Measurements from ENCODE around the gene DNAH1.

The DNAH1 gene

DNA sequence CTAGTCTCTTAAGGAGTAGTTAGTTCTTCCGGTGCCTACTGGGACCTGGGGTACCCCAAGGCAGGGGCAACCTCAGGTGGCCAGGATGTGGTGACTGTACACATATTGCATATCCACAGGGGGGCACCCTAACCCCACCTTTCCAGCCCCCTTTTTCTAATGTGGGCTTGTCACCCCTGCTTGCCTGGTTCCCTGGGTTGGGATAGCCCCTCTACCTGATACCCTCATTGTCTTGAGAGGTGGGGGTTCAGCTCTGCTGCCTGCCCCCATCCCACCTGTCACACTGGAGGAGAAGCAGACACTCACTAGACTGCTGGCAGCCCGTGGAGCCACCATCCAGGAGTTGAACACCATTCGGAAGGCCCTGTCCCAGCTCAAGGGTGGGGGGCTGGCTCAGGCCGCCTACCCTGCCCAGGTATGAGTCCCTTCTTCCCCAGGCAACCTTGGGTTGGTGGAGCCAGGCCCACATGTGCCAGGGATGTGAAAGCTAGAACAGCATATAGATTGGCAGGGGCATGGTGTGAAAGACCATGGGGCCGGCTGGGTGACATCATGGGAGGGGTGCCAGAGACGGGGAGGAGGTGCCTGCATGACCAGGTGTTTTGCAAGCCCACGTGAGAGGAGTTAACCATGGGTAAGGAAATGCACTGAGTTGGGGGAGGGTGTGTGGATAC is 24.5 kb upstream of the DNAH1 start:
- no peaks in the 10 kb centered on the region for H3K9me3 ChIP-seq (ENCODE audit: control insufficient read depth in 2 of 2, low read length in 2 of 2)
- H3K9ac ChIP-seq (ENCODE audit: low read length in 2 of 2), result no peak overlapping the region
- no peak overlapping the region for H3K4me3 ChIP-seq (ENCODE audit: low read length in 2 of 2)
- H3K36me3 ChIP-seq (ENCODE audit: control insufficient read depth in 2 of 2, insufficient read depth in 2 of 2, low read length in 2 of 2), result peaks cover 0 to 9% of the 10 kb centered on the region in 2 donors
- no peak overlapping the region for H3K27ac ChIP-seq (ENCODE audit: low read length)
- H3K4me1 ChIP-seq (ENCODE audit: control insufficient read depth, insufficient read depth, low read length), result peaks cover 11% of the 10 kb centered on the region
- H3K27me3 ChIP-seq (ENCODE audit: control insufficient read depth in 1 of 2, insufficient read depth in 2 of 2, low read length in 2 of 2), result peaks cover 0 to under 1% of the 10 kb centered on the region in 2 donors

- no peak overlapping the region for H3K27ac ChIP-seq (ENCODE audit: low read length)
These were observed 23.7 kb upstream of the DNAH1 start for GRCh38 chr3:52292247-52293065.

DNA sequence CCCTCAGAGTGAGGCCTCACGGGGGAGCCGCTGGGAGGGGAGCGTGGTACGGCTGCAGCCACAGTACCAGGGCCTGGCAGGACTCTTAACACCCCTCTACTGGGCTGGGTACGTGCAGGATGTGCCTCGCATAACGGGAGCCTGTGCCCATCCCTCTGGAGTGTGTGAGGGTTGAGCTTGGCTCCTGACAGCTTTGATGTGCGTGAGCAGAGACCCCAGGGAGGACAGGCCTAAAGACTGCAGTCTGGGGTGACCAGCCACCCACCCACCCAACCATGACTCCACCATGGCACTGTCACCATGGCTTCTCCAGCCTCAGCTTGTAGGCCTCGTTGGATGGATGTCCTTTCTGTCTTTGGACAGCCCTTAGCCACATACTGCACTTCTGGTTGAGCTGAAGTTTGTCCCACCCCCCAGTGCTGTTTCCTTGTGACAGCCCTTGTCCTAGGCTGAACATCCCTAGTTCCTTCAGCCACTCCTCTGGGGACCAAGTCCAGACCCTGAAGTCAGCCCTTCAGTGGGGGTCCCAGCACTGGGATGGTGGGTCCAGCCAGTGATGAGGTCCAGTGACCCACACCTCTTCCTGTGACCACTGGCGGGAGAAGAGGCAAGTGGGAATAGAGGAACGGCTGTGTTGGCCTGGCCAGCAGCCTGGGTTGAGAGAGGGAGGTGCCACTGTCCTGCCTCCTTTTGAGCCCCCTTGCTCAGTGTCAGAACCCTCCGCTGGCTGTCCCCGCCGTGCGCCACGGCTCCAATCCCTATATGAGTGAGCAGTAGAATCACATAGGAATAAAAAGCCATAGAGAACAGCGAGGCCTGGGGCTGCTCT is 22.4 kb upstream of the DNAH1 start:
- Histone ChIP-seq H3K4me1 (ENCODE audit: control insufficient read depth, insufficient read depth, low read length) (peaks cover 2% of the 10 kb centered on the region), H3K9ac (ENCODE audit: low read length in 2 of 2) (no peak overlapping the region), H3K9me3 (ENCODE audit: control insufficient read depth in 2 of 2, low read length in 2 of 2) (no peaks in the 10 kb centered on the region), H3K36me3 (ENCODE audit: control insufficient read depth in 2 of 2, insufficient read depth in 2 of 2, low read length in 2 of 2) (peaks cover 0 to 9% of the 10 kb centered on the region in 2 donors), H3K27me3 (ENCODE audit: control insufficient read depth in 1 of 2, insufficient read depth in 2 of 2, low read length in 2 of 2) (peaks cover 0 to 2% of the 10 kb centered on the region in 2 donors), H3K4me3 (ENCODE audit: low read length in 2 of 2) (no peak overlapping the region), H3K27ac (ENCODE audit: low read length) (no peak overlapping the region)

More at GRCh38 chr3:52292247-52293065, 23.7 kb upstream of the DNAH1 start:
- peaks cover 5% of the 10 kb centered on the region for H3K4me1 ChIP-seq (ENCODE audit: control insufficient read depth, insufficient read depth, low read length)
- no peaks in the 10 kb centered on the region for H3K9me3 ChIP-seq (ENCODE audit: control insufficient read depth in 2 of 2, low read length in 2 of 2)
- peaks cover 0 to 9% of the 10 kb centered on the region in 2 donors for H3K36me3 ChIP-seq (ENCODE audit: control insufficient read depth in 2 of 2, insufficient read depth in 2 of 2, low read length in 2 of 2)
- no peak overlapping the region for H3K9ac ChIP-seq (ENCODE audit: low read length in 2 of 2)
- no peak overlapping the region for H3K4me3 ChIP-seq (ENCODE audit: low read length in 2 of 2)
- H3K27me3 ChIP-seq (ENCODE audit: control insufficient read depth in 1 of 2, insufficient read depth in 2 of 2, low read length in 2 of 2), result peaks cover 0 to 2% of the 10 kb centered on the region in 2 donors

- H3K36me3 ChIP-seq (ENCODE audit: control insufficient read depth in 2 of 2, insufficient read depth in 2 of 2, low read length in 2 of 2), result peaks cover 0 to 9% of the 10 kb centered on the region in 2 donors
- H3K4me1 ChIP-seq (ENCODE audit: control insufficient read depth, insufficient read depth, low read length), result no peaks in the 10 kb centered on the region
These were observed 21.6 kb upstream of the DNAH1 start for GRCh38 chr3:52294320-52295150.

DNA sequence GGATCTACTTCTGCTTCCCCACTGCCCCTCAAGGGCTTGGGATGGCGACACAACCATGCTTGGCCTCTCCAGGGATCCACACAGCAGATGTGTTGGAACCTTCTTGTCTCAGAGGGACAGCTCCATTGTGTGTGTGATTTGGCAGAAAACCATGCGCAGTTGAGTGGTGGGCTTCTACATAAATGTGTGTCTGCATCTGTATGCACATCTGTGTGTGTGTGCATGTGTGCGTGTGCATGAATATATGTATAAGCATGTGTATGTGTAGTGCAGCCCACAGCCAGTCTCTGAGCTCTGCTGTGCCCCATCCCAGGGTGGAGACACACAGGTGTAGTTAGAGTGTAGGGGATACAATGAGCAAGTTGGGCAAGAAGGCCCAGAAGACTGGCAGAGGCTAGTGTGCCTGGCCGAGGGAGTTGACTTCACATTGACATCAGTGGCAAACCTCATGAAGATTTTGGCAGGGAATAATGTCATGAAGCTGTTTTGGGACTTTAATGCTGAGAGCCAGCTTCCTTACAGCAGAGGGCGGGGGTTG is 20.4 kb upstream of the DNAH1 start:
- Histone ChIP-seq H3K9ac (ENCODE audit: low read length in 2 of 2) (no peak overlapping the region), H3K36me3 (ENCODE audit: control insufficient read depth in 2 of 2, insufficient read depth in 2 of 2, low read length in 2 of 2) (peaks cover 0 to 9% of the 10 kb centered on the region in 2 donors), H3K27ac (ENCODE audit: low read length) (no peak overlapping the region), H3K4me1 (ENCODE audit: control insufficient read depth, insufficient read depth, low read length) (no peaks in the 10 kb centered on the region), H3K27me3 (ENCODE audit: control insufficient read depth in 1 of 2, insufficient read depth in 2 of 2, low read length in 2 of 2) (peaks cover 0 to 2% of the 10 kb centered on the region in 2 donors), H3K4me3 (ENCODE audit: low read length in 2 of 2) (no peak overlapping the region), H3K9me3 (ENCODE audit: control insufficient read depth in 2 of 2, low read length in 2 of 2) (no peaks in the 10 kb centered on the region)

More at GRCh38 chr3:52294320-52295150, 21.6 kb upstream of the DNAH1 start:
- Histone ChIP-seq H3K27ac (ENCODE audit: low read length) (no peak overlapping the region), H3K9me3 (ENCODE audit: control insufficient read depth in 2 of 2, low read length in 2 of 2) (no peaks in the 10 kb centered on the region), H3K9ac (ENCODE audit: low read length in 2 of 2) (no peak overlapping the region), H3K27me3 (ENCODE audit: control insufficient read depth in 1 of 2, insufficient read depth in 2 of 2, low read length in 2 of 2) (peaks cover 0 to 2% of the 10 kb centered on the region in 2 donors), H3K4me3 (ENCODE audit: low read length in 2 of 2) (no peak overlapping the region)

DNA sequence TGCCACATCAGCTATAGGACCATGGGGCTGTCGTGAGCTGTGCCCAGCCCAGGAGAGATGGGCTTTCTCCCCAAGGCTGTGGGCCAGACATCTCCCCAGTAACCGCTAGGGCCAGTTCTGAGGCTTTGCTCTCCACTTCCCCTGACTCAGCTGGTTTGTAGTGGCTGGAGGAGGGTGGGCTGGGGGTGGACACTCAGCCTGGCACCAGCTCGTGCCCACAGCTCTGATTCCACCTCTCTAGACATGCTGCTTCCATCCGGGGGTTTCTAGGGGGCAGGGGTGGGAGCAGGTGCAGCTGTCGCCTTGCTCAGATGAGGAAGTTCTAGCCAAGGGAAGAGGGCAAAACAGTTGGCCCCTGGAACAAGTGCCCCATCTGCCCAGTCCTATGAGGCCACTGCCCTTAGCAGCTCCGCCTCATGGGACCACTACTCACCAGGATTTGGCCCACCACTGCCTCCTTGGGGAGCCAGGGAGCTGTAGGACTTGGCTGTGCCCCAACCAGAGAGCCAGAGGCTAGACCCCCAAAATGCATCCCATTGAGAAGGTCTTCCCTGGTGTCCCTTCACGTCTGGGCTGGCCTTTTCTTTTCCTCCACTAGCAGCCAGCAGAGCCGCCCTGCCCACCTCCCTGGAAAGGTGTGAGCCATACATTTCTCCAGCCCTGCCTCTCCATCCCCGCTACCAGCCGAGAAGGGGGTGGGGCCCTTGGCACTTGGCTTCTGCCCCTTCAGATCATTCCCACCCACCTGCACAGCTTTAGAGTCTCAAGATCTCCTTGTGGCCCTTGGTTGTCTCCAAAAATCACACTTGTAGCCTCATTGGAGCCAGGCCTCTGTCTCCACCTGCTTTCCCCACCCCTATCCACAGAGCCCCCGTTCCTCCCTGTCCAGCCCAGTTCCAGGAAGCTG is 18.6 kb upstream of the DNAH1 start:
- H3K4me3 ChIP-seq (ENCODE audit: low read length in 2 of 2), result no peak overlapping the region
- H3K36me3 ChIP-seq (ENCODE audit: control insufficient read depth in 2 of 2, insufficient read depth in 2 of 2, low read length in 2 of 2), result no peaks in the 10 kb centered on the region
- H3K4me1 ChIP-seq (ENCODE audit: control insufficient read depth, insufficient read depth, low read length), result no peaks in the 10 kb centered on the region
- H3K27me3 ChIP-seq (ENCODE audit: control insufficient read depth in 1 of 2, insufficient read depth in 2 of 2, low read length in 2 of 2), result peaks cover 0 to 2% of the 10 kb centered on the region in 2 donors
- no peak overlapping the region for H3K27ac ChIP-seq (ENCODE audit: low read length)
- H3K9ac ChIP-seq (ENCODE audit: low read length in 2 of 2), result no peak overlapping the region
- H3K9me3 ChIP-seq (ENCODE audit: control insufficient read depth in 2 of 2, low read length in 2 of 2), result no peaks in the 10 kb centered on the region

DNA sequence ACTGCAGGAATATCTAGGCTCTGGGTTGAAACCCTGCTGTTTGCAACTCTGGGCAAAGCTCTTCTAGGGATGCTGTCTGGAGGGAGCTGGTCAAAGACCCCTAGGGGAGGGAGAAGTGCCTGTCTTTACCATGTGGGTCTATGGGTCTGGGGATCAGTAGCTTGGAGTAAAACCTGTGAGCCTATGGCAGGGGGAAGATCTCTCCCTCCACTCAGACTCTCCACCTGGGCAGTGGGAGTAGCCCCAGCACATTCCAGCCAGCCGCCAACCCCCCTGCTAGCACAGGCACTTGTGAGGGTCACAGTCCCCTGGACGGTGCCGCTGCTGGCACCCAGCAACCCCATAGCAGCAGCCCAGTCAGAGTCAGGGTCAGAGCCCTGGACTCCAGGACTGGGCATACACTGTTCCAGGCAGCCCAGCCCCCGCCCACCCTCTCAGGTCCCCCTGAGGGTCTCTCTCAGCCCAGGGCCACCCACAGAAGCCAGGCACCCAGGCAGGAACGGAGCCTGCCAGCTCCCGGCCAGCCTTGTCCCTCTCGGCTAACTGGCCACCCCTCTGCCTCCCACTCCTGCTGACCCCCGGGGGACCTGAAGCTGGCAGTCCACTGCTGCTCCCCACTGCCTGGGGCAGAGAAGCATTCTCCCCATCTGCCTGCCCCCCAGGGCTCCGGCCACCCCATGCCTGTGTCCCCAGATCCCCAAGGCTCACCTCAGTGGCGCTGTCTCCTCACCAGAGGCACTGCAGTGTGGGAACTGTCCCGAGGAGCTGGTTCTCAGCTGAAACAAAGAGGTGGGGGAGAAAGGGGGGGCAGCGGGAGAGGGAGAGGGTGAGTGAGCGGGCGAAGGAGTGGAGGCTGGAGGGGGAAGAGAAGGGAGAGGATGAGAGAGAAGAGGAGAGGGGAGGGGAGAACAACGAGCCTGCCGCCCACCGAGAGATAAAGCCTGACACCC is 17.7 kb upstream of the DNAH1 start:
- Histone ChIP-seq H3K4me1 (ENCODE audit: control insufficient read depth, insufficient read depth, low read length) (no peaks in the 10 kb centered on the region), H3K4me3 (ENCODE audit: low read length in 2 of 2) (no peak overlapping the region), H3K27ac (ENCODE audit: low read length) (no peak overlapping the region), H3K9ac (ENCODE audit: low read length in 2 of 2) (no peak overlapping the region), H3K27me3 (ENCODE audit: control insufficient read depth in 1 of 2, insufficient read depth in 2 of 2, low read length in 2 of 2) (peaks cover 0 to 2% of the 10 kb centered on the region in 2 donors), H3K36me3 (ENCODE audit: control insufficient read depth in 2 of 2, insufficient read depth in 2 of 2, low read length in 2 of 2) (no peaks in the 10 kb centered on the region), H3K9me3 (ENCODE audit: control insufficient read depth in 2 of 2, low read length in 2 of 2) (no peaks in the 10 kb centered on the region)

- Histone ChIP-seq H3K27ac (ENCODE audit: low read length) (no peak overlapping the region), H3K4me1 (ENCODE audit: control insufficient read depth, insufficient read depth, low read length) (no peaks in the 10 kb centered on the region), H3K27me3 (ENCODE audit: control insufficient read depth in 1 of 2, insufficient read depth in 2 of 2, low read length in 2 of 2) (peaks cover 0 to 2% of the 10 kb centered on the region in 2 donors), H3K9me3 (ENCODE audit: control insufficient read depth in 2 of 2, low read length in 2 of 2) (no peaks in the 10 kb centered on the region), H3K36me3 (ENCODE audit: control insufficient read depth in 2 of 2, insufficient read depth in 2 of 2, low read length in 2 of 2) (no peaks in the 10 kb centered on the region), H3K4me3 (ENCODE audit: low read length in 2 of 2) (no peak overlapping the region), H3K9ac (ENCODE audit: low read length in 2 of 2) (no peak overlapping the region)
These were observed 16.8 kb upstream of the DNAH1 start for GRCh38 chr3:52299247-52299878.
